ENCODE results near the gene FRMD1.

Gene FRMD1

GRCh38 chr6:168097221-168097620, 18.2 kb upstream of the FRMD1 start:
- Histone ChIP-seq H3K4me2 (ENCODE audit: insufficient read depth, low read length) (no peak overlapping the region), H3K9me3 (ENCODE audit: insufficient read depth, low read length, severe bottlenecking) (peaks cover 7% of the 10 kb centered on the region), H4K20me1 (ENCODE audit: insufficient read depth, low read length) (no peaks in the 10 kb centered on the region), H3K79me2 (ENCODE audit: insufficient read depth, low read length) (no peaks in the 10 kb centered on the region), H3K9ac (ENCODE audit: low read depth, low read length) (no peak overlapping the region), H3K4me3 (ENCODE audit: low read depth in 1 of 2, low read length in 2 of 2) (no peak overlapping the region), H3K27ac (ENCODE audit: low read length) (no peak overlapping the region), H2AFZ (ENCODE audit: low read depth, low read length) (no peak overlapping the region), H3K4me1 (ENCODE audit: insufficient read depth, low read length) (no peaks in the 10 kb centered on the region), H3K36me3 (ENCODE audit: insufficient read depth, low read length) (no peaks in the 10 kb centered on the region), H3K27me3 (ENCODE audit: insufficient read depth, low read length, poor library complexity) (no peaks in the 10 kb centered on the region)
- TF ChIP-seq CTCF (IDR thresholded peaks at IDR 0.05; ENCODE audit: borderline replicate concordance, extremely low read depth, low read length, poor library complexity, severe bottlenecking), result no peak
- no peak for TF ChIP-seq EZH2 (IDR thresholded peaks at IDR 0.05; ENCODE audit: borderline replicate concordance, low read depth, low read length, severe bottlenecking)
- ATAC-seq (ENCODE audit: insufficient read depth, low read depth) (no peak), DNase-seq (no peak)

DNA sequence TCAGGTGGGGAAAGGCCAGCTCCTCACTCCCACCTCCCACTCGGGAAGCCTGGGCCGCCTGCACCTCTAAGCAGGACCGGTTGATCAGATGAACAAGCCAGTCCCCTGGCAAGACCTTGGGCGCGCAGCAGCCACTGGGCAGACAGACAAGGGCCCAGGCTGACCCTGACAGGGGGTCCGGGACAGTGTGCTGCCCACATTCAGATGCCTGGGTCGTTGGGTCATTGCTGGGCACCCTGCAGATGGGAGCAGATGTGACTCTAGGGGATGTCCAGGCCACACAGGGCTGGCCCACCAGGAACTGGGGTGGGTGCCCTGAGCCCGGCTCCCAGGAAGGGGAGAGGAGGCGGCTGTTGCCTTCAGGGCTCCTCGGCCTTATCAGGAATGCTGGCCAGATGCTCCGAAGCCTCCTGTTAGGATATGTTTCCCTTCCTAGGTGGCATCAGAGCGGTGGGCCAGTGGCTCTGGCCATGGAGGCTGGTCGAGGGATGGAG, 17.3 kb upstream of the FRMD1 start:
- no peaks in the 10 kb centered on the region for H4K20me1 ChIP-seq (ENCODE audit: insufficient read depth, low read length)
- no peak overlapping the region for H3K9ac ChIP-seq (ENCODE audit: low read depth, low read length)
- H3K36me3 ChIP-seq (ENCODE audit: insufficient read depth, low read length), result no peaks in the 10 kb centered on the region
- H3K4me3 ChIP-seq (ENCODE audit: low read depth in 1 of 2, low read length in 2 of 2), result no peak overlapping the region
- ATAC-seq (ENCODE audit: insufficient read depth, low read depth) (no peak), DNase-seq (no peak)
- no peaks in the 10 kb centered on the region for H3K4me1 ChIP-seq (ENCODE audit: insufficient read depth, low read length)
- no peaks in the 10 kb centered on the region for H3K27me3 ChIP-seq (ENCODE audit: insufficient read depth, low read length, poor library complexity)
- no peak overlapping the region for H2AFZ ChIP-seq (ENCODE audit: low read depth, low read length)
- H3K27ac ChIP-seq (ENCODE audit: low read length), result no peak overlapping the region
- no peak overlapping the region for H3K4me2 ChIP-seq (ENCODE audit: insufficient read depth, low read length)
- no peaks in the 10 kb centered on the region for H3K79me2 ChIP-seq (ENCODE audit: insufficient read depth, low read length)
- peaks cover 10% of the 10 kb centered on the region for H3K9me3 ChIP-seq (ENCODE audit: insufficient read depth, low read length, severe bottlenecking)
- TF ChIP-seq CTCF (IDR thresholded peaks at IDR 0.05; ENCODE audit: borderline replicate concordance, extremely low read depth, low read length, poor library complexity, severe bottlenecking) (no peak), EZH2 (IDR thresholded peaks at IDR 0.05; ENCODE audit: borderline replicate concordance, low read depth, low read length, severe bottlenecking) (no peak)

GRCh38 chr6:168095716-168096250, 16.8 kb upstream of the FRMD1 start:
- TF ChIP-seq CTCF (IDR thresholded peaks at IDR 0.05; ENCODE audit: borderline replicate concordance, extremely low read depth, low read length, poor library complexity, severe bottlenecking), result no peak
- no peak for TF ChIP-seq EZH2 (IDR thresholded peaks at IDR 0.05; ENCODE audit: borderline replicate concordance, low read depth, low read length, severe bottlenecking)
- Histone ChIP-seq H3K9me3 (ENCODE audit: insufficient read depth, low read length, severe bottlenecking) (peaks cover 10% of the 10 kb centered on the region), H3K4me3 (ENCODE audit: low read depth in 1 of 2, low read length in 2 of 2) (no peak overlapping the region), H3K27me3 (ENCODE audit: insufficient read depth, low read length, poor library complexity) (no peaks in the 10 kb centered on the region), H2AFZ (ENCODE audit: low read depth, low read length) (no peak overlapping the region), H3K4me2 (ENCODE audit: insufficient read depth, low read length) (no peak overlapping the region), H3K36me3 (ENCODE audit: insufficient read depth, low read length) (no peaks in the 10 kb centered on the region), H3K27ac (ENCODE audit: low read length) (no peak overlapping the region), H3K9ac (ENCODE audit: low read depth, low read length) (no peak overlapping the region), H4K20me1 (ENCODE audit: insufficient read depth, low read length) (no peaks in the 10 kb centered on the region), H3K79me2 (ENCODE audit: insufficient read depth, low read length) (no peaks in the 10 kb centered on the region), H3K4me1 (ENCODE audit: insufficient read depth, low read length) (no peaks in the 10 kb centered on the region)
- ATAC-seq (ENCODE audit: insufficient read depth, low read depth) (no peak), DNase-seq (no peak)
